NCI-H128 (cell line): ENCODE measurements around the gene WNT3.

Experiments used
- DNase-seq: peaks from one replicate; lab custom pipeline; 2025; ENCODE audit not compliant: unreplicated experiment; lab: John Stamatoyannopoulos, UW

The WNT3 gene

DNA sequence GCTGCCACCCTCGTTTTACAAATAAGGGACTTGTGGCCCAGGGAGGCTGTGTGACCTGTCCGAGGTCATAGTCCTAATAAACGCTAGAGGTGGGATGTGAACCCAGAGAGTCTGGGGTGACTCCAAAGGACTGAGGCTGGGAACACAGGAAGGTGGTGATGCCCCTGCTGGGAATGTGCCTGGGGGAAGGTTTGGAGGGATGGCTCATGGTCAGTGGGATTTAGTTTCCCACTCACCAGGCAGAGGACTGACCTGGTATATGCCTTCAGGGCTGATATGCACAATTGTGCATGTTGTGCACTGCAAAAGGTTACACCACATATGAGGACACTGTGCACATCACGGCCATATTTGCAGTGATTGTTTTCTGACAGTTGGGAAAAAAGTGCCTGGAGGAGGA lies 19.0 kb upstream of the WNT3 start:
- DNase-seq: no peak

DNA sequence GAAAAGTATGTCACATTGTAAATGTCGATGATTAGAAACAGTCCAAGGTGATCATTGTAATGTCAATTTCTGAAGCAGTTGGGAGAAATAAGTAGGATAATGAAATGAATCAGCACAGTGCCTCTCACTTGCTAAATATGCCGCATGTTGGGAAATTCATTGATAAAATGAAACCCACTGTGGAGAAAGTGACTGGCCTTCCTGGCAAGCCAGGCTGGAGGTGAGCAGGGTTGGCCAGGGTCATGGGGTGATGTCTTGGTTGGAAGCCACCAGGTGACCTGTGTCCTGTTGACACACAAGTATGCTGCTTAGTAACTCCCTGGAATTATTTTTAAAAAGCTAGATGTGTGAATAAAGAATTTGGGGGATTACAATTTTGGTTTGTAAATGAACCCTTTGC lies 18.0 kb upstream of the WNT3 start:
- no peak for DNase-seq

DNA sequence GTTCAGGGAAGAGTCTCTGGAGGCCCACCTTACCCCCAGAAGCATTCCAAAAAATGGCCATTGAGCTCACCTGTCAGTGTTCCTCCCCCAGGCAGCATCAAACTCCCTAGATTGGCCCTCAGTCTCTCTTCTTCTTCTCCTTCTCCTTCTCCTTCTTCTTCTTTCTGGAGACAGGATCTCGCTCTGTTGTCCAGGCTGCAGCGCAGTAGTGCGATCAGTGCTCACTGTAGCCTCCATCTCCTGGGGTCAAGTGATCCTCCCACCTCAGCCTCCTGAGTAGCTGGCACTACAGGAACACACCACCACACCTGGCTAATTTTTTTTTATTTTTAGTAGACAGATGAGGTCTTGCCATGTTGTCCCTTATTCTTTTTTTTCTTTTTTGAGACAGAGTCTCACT lies 16.4 kb upstream of the WNT3 start:
- DNase-seq: no peak

DNA sequence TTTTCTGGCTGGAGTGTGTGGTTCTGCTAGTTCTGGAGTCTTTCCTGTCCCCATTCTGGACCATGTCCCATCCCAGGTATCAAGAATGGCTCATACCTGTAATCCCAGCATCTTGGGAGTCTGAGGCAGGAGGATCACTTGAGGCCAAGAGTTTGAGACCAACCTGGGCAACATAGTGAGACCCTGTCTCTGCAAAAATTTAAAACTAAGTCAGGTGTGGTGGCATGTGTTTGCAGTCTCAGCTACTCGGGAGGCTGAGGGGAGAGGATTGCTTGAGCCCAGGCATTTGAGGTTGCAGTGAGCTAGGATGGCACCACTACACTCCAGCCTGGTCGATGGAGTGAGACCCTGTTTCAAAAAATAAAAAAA lies 15.3 kb upstream of the WNT3 start:
- DNase-seq: no peak

DNA sequence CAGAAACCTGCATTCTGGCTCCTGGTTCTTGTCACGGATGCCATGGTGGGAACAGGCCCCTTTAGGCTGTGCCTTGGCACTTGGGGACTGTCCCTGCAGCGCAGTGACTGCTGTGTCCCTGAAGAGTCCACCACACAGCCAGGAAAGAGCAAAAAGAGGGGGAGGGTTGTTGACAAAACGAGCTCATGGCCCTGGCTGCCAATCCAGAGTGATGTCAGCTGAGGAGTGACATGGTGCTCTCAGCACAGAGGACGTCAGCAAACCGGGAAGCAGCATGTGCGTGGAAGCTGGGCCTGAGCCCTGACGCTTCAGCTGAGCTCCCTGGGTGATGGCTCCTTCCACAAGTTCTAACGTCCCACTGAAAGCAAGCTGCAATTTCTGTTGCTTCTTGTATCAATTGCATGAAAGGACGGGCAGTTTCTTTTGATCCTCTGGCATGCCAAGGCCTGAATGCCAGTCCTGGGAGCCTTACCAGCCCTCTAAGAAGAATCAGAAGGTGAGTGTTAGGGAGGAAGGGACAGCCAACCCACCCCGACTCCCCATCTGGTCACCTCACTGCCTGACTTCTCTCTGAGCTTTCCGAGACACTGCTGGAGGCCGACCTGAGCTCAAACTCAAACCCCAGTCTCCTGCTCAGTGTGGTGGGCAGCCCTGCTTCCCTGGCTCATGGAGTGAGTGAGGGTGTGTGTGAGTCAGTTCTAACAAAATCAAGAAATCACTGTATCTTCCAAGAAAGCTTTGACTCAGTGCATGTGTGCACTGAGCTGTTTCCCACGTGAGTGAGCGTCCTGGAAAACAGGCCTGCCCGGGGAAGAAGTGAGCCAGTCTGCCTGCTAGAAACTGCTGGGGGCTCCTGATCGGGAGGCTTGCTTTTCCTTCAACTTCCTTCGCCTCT lies 14.7 kb upstream of the WNT3 start:
- no peak for DNase-seq

DNA sequence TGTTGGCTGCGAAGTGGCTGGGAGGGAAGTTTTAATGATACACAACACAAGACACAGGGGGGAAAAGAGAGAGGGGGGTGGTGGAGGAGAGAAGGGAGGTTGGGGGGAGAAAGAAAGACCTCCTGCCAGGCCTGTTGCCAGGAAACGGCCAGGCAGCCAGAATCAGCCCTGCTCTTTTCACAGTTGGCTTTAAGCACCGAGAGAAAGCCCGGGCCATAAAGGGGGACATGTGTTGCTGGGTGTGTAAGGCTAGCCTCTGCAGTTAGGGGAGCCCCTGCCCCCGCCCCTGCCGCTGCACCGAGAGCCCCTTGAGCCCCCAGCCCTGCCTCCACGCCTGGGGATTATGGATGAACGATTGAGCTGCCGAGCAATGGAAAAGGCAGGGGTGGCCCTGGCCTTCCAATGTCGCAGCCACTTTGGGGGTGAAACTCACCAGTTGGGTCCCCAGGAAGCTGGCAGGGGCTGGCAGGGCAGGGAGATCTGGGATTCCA lies 13.9 kb upstream of the WNT3 start:
- DNase-seq: no peak

DNA sequence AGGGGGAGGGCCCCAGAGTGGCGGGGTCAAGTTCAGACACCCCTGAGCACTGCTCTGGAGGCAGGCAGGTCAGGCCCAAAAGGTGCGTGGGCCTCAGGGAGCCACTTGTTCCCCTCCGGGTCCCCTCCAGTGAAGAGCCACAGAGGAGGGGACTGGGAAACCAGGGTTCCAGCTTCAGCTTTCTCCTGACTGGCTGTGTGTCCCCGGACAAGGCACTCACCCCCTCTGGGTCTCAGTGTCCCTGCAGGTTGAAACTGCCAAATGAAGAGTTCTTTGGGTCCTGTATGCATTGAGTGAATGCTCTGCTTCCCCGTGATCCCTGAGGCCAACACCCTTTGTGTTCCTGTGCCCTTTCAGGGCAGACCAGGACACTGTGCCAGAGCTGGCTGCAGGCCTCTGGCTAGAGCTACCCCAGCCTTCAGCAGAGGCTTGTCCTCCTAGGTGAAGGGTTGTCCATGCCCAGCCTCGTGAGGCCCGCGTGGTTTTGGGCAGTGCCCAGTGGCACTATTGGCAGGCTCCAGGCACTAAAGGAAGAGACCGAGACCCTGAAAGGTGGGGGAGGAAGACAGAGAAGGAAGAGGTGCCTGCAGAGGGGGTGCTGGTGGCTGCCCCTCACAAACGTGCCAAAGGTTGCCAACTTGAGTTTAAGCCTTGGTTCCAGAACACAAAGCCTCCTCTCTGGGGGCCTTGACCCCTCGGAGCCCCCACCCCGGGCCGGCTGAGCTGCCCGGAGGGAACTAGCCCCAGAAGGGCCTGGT lies 13.3 kb upstream of the WNT3 start:
- DNase-seq: no peak

DNA sequence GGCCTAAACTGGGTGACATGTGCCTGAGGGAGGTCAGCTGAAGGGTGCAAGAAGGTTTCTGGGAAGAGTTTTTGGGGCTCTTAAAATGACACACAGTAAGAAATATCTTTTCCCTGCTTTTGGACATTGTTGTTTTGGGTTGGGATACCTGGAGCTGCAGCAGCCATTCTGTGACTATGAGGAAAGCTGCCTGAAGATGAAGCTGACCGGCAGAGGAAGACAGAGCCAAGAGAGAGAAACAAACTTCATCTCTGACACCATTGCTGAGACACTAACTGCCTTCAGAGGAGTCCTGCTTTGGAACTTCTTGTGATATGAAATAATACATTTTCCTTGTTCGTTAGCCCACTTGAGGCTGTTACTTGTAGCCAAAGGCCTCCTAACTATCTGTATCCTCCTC lies 8.8 kb upstream of the WNT3 start:
- DNase-seq: no peak

DNA sequence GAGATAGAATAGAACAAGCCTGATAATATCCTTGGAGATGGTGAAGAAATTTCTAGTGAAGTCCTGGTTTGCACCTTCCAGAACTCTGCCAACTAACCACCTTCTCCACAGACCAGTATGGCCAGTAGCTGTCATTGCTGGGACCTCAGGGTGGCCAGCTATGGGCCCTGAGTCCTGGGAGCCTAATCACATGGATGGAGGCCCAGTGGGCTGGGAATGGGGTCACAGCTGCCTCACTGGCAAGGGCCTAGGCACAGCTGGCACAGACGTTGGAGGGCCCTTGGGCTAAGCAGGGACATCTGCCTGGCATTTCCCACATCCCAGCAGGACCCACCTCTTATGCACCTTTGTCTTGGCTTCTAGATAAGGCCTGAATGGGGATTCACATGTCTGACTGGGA lies 7.6 kb upstream of the WNT3 start:
- no peak for DNase-seq

DNA sequence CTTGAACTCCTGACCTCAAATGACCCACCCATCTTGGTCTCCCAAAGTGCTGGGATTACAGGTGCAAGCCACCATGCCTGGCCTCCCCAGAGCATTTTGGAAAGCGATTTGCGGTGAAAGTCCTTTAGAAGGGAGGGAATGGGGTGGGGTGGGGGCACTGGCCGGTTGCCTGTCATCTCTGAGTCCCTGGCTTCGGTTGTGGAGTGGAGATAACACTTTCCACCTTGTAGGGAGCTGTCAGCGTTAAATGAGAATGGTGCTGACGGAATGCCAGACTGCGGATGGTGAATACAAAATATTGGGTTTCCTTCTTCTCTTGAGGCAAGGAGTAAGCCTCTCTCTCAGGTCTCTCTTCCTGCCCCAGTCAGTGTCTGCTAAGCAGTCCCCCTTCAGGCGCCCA lies 5.2 kb upstream of the WNT3 start:
- DNase-seq: no peak

DNA sequence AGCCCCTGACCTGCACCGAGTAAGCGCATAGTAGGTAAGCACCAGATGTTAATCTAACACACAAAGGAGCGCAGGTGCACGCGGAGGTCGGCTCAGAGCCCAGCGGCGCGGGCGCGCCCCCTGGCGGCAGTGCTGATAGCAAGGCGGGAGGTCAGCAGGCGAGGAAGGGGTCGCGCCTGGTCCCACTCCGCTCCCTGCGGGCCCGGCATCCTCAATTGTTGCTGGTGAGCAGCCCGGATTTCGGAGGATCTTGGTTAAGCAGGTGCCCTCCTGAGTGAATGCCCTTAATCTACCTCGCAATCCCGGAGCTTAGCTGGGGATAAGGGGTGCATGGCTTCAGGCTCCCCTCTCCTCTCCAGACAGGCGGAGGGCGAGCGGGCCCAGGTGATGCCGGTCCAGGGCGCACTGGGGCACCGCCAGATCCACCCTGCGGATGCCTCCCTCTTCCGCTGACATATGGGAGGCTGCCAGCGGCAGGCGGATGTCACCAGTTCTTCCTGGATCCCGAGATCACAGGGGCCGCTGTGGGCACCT lies 4.0 kb upstream of the WNT3 start:
- DNase-seq: no peak

DNA sequence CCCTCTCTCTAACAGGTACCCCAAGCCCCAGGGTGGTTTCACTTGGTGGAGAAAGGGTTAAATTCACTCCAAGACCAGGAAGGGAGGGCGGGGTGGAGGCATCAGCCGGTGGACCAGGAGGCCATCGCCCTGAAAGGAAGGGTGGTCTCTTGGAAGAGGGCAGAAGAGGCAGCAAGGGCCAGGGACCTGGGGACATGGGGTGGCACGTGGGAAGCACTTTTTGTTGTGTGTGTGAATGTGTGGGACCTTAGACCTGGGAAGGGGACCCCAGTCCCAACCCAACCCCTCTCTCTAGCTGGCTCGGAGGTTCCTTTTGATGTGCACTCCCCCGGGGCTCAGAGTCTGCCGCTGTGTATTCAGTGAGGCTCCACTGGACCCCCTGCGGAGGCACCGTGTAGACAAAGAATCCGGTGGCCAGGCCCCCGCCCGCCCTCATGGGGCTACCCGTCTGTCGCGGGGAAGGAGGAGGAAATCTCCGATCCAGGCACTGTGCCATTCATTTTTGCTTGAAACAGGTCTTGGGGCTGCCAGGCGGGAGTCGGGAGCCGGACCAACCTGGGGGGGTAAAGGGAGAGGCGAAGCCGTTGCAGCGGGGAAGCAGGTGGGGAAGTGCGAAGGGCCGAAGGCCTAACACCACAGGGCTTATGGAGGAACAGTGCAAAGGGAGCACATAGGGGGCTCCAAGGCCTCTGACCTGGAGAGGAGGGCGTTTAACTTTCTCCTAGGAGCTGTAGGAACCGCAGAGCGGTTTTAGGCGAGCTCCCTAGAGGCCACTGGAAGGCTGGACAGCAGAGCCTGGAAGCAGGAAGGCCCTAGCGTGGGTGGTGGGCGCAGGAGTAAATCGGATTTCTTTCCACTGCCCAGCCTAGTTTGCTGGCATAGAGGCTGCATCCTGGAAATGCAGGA lies 3.2 kb upstream of the WNT3 start:
- DNase-seq: no peak

DNA sequence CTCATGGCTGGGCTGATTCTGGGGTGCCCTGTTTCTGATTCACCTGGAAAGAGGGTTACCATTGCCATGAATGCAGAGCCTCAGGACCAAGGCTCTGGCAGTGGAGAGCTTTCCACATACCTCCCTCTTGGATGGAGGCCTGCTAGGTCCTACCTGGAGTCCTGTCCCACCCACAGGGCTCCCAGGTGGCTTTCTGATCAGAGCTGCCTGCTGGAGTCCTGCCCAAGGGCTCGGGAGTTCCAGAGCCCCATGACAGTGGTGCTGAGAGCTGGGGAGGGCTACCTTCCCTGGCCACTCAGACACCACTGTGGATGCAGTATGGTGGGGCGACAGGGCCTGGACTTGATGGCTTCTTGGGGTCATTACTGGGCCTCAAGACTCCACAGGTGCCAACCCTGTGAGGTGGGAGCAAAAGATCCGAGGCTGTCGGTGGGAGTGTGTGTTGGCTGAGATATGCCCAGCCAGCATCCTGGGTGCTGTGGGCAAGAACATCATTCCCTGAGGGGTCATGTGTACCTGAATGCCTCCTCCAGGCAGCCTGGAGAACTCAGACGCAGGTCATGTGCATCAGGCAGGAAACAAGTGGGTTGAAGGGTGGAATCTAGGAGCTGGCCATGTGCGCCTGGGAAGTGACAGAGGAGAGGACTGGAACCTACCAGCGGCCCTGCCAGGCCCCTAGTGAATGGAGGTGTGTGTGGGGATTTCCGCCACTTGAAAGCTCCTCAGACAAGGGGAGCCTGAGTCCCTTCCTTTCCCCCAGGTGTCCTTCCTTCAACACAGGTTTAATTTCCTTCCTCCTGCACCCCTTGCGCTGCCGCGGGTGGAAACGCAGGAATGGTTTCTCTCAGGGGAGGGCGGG lies 2.3 kb upstream of the WNT3 start:
- DNase-seq: no peak

DNA sequence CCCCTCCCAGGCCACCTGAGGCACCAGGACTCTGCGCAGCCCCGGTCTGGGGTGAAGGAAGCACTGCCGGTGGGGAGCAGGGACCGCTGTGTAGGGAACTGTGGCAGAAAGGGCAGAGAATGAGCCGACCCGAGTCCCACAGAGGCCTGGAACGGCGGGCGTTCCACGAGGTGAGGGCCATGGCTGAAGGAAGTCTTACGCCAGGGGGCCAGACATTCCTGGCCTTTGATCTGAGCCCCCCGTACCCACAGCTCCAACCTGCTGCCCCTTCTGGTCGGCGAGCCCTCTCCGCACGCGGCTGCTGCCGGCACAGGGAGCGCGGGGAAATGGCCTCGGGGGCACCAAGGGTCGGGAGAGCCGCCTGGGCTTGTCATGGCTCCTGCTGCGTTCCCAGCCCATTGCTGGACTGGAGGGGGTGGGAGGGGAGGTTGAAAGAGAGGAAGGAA lies 1.4 kb upstream of the WNT3 start:
- no peak for DNase-seq

DNA sequence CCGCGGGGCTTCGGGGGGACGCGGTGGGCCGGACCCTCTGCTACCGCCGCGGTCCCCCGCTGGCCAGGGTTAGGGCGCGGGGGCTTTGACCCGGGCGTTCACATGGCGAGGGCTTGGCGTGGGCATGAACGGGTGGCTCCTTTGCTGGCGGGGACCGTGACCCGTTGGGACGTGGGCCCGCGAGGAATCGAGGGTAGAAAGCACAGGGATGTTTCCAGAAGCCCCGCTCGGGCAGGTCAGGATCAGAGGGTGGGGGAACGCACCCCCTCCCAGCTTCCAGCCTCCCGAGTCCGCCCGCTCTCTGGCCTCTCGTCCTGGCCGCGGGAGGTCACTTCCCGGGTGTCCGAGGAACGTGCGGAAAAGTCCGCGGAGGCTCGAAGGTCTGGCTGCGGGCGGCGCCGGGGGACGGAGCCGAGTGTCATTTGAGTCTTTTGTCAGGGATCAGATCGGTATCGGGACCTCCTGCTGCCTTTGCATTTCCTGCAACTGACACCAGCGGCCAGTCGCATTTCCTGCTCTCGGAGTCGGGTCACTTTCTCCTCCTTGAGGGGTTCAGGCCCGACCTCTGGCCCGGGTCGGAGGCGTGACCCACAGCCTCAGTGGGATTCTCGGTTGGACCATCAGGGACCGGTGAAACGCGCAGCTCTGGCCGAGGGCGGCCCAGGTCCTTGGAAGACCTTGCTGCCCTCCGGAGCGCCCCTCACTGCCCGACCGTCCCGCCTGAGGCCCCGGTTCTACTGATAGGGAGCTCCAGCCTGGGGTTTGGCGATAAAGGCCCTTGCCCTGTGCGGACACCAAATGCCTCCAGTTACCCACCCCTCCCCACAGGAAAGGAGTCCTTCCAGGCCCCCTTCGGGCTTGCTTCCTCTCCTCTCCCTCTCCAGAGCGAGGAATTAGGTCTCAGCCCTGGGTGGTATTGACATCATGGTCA lies 702 bp upstream of the WNT3 start:
- no peak for DNase-seq

DNA sequence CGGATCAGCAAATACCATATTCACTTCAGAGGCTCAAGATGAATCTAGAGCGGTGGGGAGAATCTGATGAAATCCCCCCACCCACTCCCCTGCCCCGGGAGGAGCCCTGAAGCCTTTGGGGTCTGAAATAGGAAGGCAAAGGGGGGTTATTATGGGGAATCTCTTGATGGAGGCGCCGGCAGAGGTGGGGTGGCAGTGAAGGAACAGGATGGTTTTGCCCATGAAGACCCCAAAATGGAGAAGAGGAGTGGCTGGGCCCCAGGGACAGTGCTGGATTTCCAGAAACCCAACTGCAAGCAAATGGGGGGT lies 637 bp downstream of the WNT3 start:
- DNase-seq: no peak

DNA sequence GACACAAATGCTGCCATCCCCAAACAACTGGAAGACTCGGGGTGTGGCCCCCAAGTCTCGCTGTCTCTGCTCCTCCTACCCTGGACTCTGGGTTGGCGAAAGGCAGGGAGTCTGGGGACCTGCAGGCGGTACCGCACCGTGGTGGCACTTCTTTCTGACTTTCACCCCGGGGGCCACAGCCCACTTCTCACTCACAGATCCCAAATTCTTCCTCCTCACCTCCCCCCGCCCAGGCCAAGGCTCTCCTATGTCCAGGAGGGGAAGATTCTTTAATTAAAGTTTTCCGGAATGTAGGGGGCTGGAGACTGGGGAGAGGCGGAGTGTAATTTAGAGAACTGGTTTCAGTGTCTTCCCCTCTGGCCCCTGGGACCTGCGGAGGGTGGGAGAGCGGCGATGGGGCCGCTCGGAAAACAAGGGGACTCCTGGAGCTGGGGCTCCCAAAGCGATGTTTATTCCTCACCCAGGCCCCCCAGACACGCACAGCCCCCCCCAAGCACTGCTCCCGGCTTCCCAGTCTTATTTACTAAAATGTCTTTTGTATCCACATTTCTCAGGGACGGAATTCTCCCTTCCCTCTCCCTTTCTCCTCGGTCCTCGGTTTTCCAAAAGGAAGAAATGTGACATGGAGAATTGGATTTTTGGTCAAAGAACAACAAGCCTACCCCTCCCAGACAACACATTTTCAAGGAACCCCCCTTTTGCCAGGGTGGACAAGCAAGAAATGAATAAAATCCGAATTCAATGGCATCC lies 1.2 kb downstream of the WNT3 start:
- DNase-seq: no peak
